Peyer's patch (tissue), 4 donors: ENCODE measurements around the gene ANKRD11. TPM values are rescaled to one million over a fixed set of nuclear protein-coding genes. Genes with fewer than 3 reads are reported as not detected.

Experiments
- DNase-seq, 3 donors: peaks; one replicate each; pipeline ENCODE4 v3.0.0-alpha.2; 2017 to 2019
- H3K27ac ChIP-seq, 4 donors: fragments of 200-600 bp; sonication (generic); one replicate each; pipeline ENCODE4 v1.5.1; 2016 to 2019
- H3K27me3 ChIP-seq, 2 donors: fragments of 200-600 bp; sonication (generic); one replicate each; pipeline ENCODE4 v1.5.1; 2019
- H3K36me3 ChIP-seq, 3 donors: fragments of 200-600 bp; sonication (generic); one replicate each; pipeline ENCODE4 v1.5.1; 2016 to 2019
- H3K4me1 ChIP-seq, 4 donors: fragments of 200-600 bp; sonication (generic); one replicate each; pipeline ENCODE4 v1.5.1; 2016 to 2019
- H3K4me3 ChIP-seq, 4 donors: fragments of 200-600 bp; sonication (generic); 1 replicate in 3 of 4; 2 replicates in 1 of 4; pipeline ENCODE4 v1.5.1; 2016 to 2019; ENCODE audit warnings: mild to moderate bottlenecking in 1 of 4
- H3K9me3 ChIP-seq, 4 donors: fragments of 200-600 bp; sonication (generic); one replicate each; pipeline ENCODE4 v1.5.1; 2016 to 2019; ENCODE audit warnings: mild to moderate bottlenecking in 1 of 4
- POLR2A ChIP-seq, 2 donors: fragments of 450-650 bp; IDR thresholded peaks; one replicate each; pipeline ENCODE4 v1.5.1; 2017; ENCODE audit warnings: antibody characterized with exemption in 2 of 2, mild to moderate bottlenecking in 2 of 2, moderate library complexity in 2 of 2
- total RNA-seq, 4 donors: library from RNA; depleted of rRNA; stranded (reverse); fragments of >200 nt; gene quantifications; one replicate each; pipeline ENCODE4 v1.1.0, GENCODE V29; 2016
- TF ChIP-seq, protein P1 (sequence below), 6 experiments: fragments of 450-650 bp in 4 of 6; fragments of 200-600 bp in 2 of 6; sonication (generic) in 1 of 6; IDR thresholded peaks; one replicate each; pipeline ENCODE4 v1.5.1; 2017 to 2019; ENCODE audit warnings: antibody characterized with exemption in 6 of 6, mild to moderate bottlenecking in 3 of 6, moderate library complexity in 1 of 6

Gene ANKRD11
- total RNA-seq, 4 donors from 2014 or later = 177 to 227 (median 211) TPM

DNA sequence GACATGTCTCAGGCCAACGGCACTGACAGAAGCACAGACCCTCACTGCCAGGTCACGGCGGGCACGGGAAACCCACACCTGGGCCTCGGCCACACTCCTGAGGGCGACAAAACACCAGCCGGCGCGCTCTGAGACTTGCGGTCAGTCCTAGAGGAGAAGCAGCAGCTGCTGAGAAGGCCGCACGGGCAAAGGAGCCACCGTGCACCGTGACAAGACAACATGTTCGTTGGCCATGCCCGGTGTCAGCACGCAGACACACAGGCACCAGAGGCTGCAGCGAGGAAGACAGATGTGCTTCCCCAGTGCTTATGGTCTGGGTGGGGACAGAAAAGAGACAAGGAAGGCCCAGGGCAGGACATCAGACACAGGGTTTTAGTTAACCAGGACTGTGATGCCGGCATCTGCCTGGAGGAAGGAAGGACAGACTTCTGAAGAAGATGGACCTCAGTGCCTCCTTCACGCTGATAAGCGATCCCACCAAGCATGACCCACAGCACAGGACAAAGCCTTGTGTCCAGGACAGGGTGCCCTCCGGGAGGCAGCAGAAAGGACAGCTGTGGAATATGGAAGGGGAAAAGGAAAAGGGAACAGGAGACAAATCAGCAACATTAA lies 84.0 kb downstream of the ANKRD11 start:
- no peak overlapping the region for H3K27ac ChIP-seq
- H3K4me1 ChIP-seq = peaks cover 0 to 83% (median 39%) of the 10 kb centered on the region in 4 donors
- TF ChIP-seq, protein P1, sequence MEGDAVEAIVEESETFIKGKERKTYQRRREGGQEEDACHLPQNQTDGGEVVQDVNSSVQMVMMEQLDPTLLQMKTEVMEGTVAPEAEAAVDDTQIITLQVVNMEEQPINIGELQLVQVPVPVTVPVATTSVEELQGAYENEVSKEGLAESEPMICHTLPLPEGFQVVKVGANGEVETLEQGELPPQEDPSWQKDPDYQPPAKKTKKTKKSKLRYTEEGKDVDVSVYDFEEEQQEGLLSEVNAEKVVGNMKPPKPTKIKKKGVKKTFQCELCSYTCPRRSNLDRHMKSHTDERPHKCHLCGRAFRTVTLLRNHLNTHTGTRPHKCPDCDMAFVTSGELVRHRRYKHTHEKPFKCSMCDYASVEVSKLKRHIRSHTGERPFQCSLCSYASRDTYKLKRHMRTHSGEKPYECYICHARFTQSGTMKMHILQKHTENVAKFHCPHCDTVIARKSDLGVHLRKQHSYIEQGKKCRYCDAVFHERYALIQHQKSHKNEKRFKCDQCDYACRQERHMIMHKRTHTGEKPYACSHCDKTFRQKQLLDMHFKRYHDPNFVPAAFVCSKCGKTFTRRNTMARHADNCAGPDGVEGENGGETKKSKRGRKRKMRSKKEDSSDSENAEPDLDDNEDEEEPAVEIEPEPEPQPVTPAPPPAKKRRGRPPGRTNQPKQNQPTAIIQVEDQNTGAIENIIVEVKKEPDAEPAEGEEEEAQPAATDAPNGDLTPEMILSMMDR (IDR thresholded peaks at IDR 0.05) = no peak
- no peak for TF ChIP-seq POLR2A (IDR thresholded peaks at IDR 0.05)
- H3K9me3 ChIP-seq = no peaks in the 10 kb centered on the region
- no peak overlapping the region for H3K4me3 ChIP-seq
- no peaks in the 10 kb centered on the region for H3K27me3 ChIP-seq
- no peak for DNase-seq
- H3K36me3 ChIP-seq = no peaks in the 10 kb centered on the region

DNA sequence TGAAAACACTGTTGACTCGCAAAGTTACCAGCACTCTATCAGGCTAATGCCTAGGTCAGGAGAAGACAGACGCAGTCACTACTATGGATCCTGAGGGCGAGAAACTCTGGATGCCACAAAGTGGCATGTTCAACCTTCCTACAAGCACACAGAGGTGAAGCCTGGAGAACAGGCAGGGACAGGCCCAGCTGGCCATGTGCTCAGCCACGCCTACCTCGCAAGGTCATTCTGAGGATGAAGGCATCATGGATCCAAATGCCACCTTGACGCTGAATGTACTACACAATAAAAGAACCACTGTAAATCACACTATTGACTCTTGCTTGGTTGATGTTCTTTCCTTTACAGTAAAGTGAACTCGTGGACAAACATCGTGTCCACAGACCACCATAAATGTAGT lies 85.8 kb downstream of the ANKRD11 start:
- no peak for TF ChIP-seq POLR2A (IDR thresholded peaks at IDR 0.05)
- TF ChIP-seq, protein P1 (IDR thresholded peaks at IDR 0.05) = no peak
- no peak overlapping the region for H3K27ac ChIP-seq
- H3K4me1 ChIP-seq = peaks cover 0 to 64% (median 25%) of the 10 kb centered on the region in 4 donors
- no peak overlapping the region for H3K4me3 ChIP-seq
- no peaks in the 10 kb centered on the region for H3K9me3 ChIP-seq
- no peaks in the 10 kb centered on the region for H3K27me3 ChIP-seq
- DNase-seq = no peak
- no peaks in the 10 kb centered on the region for H3K36me3 ChIP-seq

DNA sequence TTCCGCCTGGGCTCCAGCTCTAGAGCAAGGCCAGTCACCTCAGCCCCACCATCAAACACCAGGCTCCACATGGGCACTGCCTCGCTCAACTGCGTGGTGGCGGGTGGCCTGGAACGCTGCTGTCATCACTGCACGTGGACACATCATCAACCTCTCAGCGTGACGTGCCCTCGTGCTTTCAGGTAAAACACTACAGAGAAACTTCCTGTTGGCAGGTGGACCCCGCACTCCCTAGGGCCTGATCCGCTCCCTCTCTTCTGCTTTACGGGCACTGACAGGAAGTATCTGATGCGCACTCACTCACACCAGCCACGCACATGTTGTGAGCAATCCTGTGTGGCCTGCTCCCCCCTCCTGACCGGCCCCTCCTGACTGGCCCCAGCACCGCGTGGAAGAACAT lies 87.4 kb downstream of the ANKRD11 start:
- Histone ChIP-seq H3K9me3 (no peaks in the 10 kb centered on the region), H3K4me1 (peaks cover 0 to 48% (median 19%) of the 10 kb centered on the region in 4 donors), H3K27me3 (no peaks in the 10 kb centered on the region), H3K27ac (peak overlapping the region in 1 of 4 donors; percentile 6), H3K36me3 (no peaks in the 10 kb centered on the region), H3K4me3 (no peak overlapping the region)
- peak in 1 of 3 donors; percentile 61 for DNase-seq
- TF ChIP-seq, protein P1 (IDR thresholded peaks at IDR 0.05) = no peak
- TF ChIP-seq POLR2A (IDR thresholded peaks at IDR 0.05) = no peak

DNA sequence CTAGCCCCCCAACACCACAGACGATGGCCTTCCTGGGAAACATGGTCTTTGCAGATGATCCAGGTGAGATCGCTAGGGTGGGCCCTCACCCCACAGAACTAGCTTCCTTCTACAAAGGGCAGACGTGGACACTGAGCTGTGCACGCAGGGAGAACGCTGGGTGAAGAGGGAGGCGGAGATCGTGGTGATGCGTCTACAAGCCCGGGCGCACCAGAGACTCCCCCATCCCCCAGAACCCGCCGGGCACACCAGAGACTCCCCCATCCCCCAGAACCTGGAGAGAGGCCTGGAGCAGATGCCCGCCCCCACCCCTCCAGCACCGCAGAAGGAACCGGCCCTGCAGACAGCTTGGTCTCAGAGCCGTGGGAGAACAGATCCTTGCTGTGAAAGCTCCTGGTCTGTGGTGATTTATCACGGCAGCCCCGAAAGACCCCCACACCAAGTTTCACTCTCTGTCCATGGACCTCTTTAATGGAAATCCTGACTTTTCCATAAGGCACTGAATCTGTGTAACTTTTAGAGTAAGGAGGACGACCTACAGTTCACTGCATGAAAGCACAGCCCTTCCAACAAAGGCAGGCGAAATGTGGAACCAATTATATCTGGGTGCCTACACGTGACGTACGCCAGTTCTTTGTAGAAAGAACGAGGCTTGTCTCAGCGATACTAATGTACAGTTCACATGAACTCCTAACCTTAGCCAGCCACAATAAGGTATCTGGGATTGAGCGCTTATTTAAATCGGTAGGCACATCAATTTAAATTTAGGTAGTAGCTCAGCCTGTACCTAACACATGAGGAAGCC lies 88.5 kb downstream of the ANKRD11 start:
- H3K4me1 ChIP-seq = peaks cover 0 to 39% (median 9%) of the 10 kb centered on the region in 4 donors
- no peaks in the 10 kb centered on the region for H3K9me3 ChIP-seq
- DNase-seq = no peak
- no peak for TF ChIP-seq POLR2A (IDR thresholded peaks at IDR 0.05)
- TF ChIP-seq, protein P1 (IDR thresholded peaks at IDR 0.05) = no peak
- no peak overlapping the region for H3K4me3 ChIP-seq
- H3K36me3 ChIP-seq = no peaks in the 10 kb centered on the region
- H3K27ac ChIP-seq = no peak overlapping the region
- no peaks in the 10 kb centered on the region for H3K27me3 ChIP-seq

DNA sequence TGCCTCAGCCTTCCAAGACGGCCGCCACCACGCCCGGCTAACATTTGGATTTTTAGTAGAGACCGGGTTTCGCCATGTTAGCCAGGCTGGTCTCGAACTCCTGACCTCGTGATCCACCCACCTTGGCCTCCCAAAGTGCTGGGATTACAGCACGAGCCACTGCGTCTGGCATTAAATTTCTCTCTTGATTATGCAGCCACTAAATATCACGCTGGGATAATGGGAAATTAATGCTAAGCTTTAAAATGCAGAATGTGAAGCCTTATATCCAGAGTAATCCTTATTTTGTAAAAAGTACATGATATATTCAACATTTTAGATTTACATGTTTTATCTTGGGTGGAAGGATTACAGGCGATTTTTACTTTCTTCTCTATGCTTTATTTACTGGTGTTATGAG lies 89.2 kb downstream of the ANKRD11 start:
- DNase-seq = no peak
- Histone ChIP-seq H3K36me3 (no peaks in the 10 kb centered on the region), H3K4me3 (no peak overlapping the region), H3K4me1 (peaks cover 0 to 34% (median 8%) of the 10 kb centered on the region in 4 donors), H3K9me3 (no peaks in the 10 kb centered on the region), H3K27ac (no peak overlapping the region), H3K27me3 (no peaks in the 10 kb centered on the region)
- TF ChIP-seq, protein P1 (IDR thresholded peaks at IDR 0.05) = no peak
- no peak for TF ChIP-seq POLR2A (IDR thresholded peaks at IDR 0.05)
